HEK293 (cell line): ENCODE data around the gene TECR.

Source experiments
- CTCF ChIA-PET: fragments of 350-600 bp; formaldehyde crosslinking; extraction: SDS; loops from one replicate; lab custom pipeline; 2021; ENCODE audit warnings: antibody characterized with exemption; lab: Yijun Ruan, JAX
- POLR2A ChIA-PET: fragments of 300-600 bp; formaldehyde crosslinking; extraction: SDS; loops from one replicate; lab custom pipeline; 2020; ENCODE audit warnings: antibody characterized with exemption, inconsistent platforms; lab: Yijun Ruan, JAX
- H3K27ac ChIP-seq: fragments of 200-500 bp; sonication (Bioruptor generic); 2 replicates; pipeline ENCODE4 v1.5.1; 2014; ENCODE audit warnings: low read depth, low read length, control low read depth, inconsistent platforms; ENCODE audit errors: extremely low read depth
- H3K36me3 ChIP-seq, 2 experiments: fragments of 200-500 bp in 1 of 2; sonication (Bioruptor generic) in 1 of 2; 1 replicate in 1 of 2; 2 replicates in 1 of 2; pipeline ENCODE4 v1.5.1; 2014 to 2017; ENCODE audit warnings: inconsistent platforms in 2 of 2, low read length in 2 of 2; ENCODE audit not compliant: control insufficient read depth in 2 of 2, insufficient read depth in 1 of 2
- H3K4me1 ChIP-seq: fragments of 200-500 bp; sonication (Bioruptor generic); 2 replicates; pipeline ENCODE4 v1.5.1; 2014; ENCODE audit warnings: mild to moderate bottlenecking, low read length, inconsistent platforms; ENCODE audit not compliant: control insufficient read depth, insufficient read depth
- H3K4me3 ChIP-seq: 2 replicates; pipeline ENCODE4 v1.5.1; 2011; ENCODE audit warnings: low read depth, mild to moderate bottlenecking, control low read depth, low read length, moderate library complexity
- H3K9me3 ChIP-seq: fragments of 200-500 bp; sonication (Bioruptor generic); 2 replicates; pipeline ENCODE4 v1.5.1; 2014; ENCODE audit warnings: low read depth, low read length, inconsistent platforms; ENCODE audit not compliant: control insufficient read depth, insufficient read depth
- BCL11A ChIP-seq: fragments of 450-650 bp; formaldehyde crosslinking; IDR thresholded peaks from 2 replicates; pipeline ENCODE4 v1.5.1; 2016; ENCODE audit warnings: low read depth, missing biosample characterization, missing genetic modification characterization
- BCL11B ChIP-seq: fragments of 450-650 bp; formaldehyde crosslinking; IDR thresholded peaks from 2 replicates; pipeline ENCODE4 v1.5.1; 2016; ENCODE audit warnings: low read depth, missing biosample characterization, missing genetic modification characterization
- GLIS2 ChIP-seq: fragments of 450-650 bp; formaldehyde crosslinking; IDR thresholded peaks from 2 replicates; pipeline ENCODE4 v1.5.1; 2016; ENCODE audit warnings: missing biosample characterization, missing genetic modification characterization
- HIC1 ChIP-seq: fragments of 450-650 bp; formaldehyde crosslinking; IDR thresholded peaks from 2 replicates; pipeline ENCODE4 v1.5.1; 2016; ENCODE audit warnings: missing biosample characterization, missing genetic modification characterization
- HOXC10 ChIP-seq: sonication (generic); formaldehyde crosslinking; IDR thresholded peaks from 2 replicates; pipeline ENCODE4 v1.8.1; 2023; ENCODE audit warnings: mild to moderate bottlenecking, missing genetic modification reagents
- KLF10 ChIP-seq: fragments of 450-650 bp; IDR thresholded peaks from 2 replicates; pipeline ENCODE4 v1.5.1; 2018; ENCODE audit warnings: missing biosample characterization, mild to moderate bottlenecking, missing genetic modification characterization
- MYNN ChIP-seq: fragments of 450-650 bp; formaldehyde crosslinking; IDR thresholded peaks from 2 replicates; pipeline ENCODE4 v1.5.1; 2016; ENCODE audit warnings: missing biosample characterization, missing genetic modification characterization, borderline replicate concordance
- MZF1 ChIP-seq: fragments of 450-650 bp; formaldehyde crosslinking; IDR thresholded peaks from 2 replicates; pipeline ENCODE4 v1.5.1; 2017; ENCODE audit warnings: missing biosample characterization, missing genetic modification characterization, borderline replicate concordance
- PATZ1 ChIP-seq: fragments of 450-650 bp; formaldehyde crosslinking; IDR thresholded peaks from 2 replicates; pipeline ENCODE4 v1.5.1; 2016; ENCODE audit warnings: missing biosample characterization, missing genetic modification characterization
- PRDM1 ChIP-seq: fragments of 450-650 bp; formaldehyde crosslinking; IDR thresholded peaks from 2 replicates; pipeline ENCODE4; 2016; ENCODE audit warnings: missing biosample characterization, missing genetic modification characterization
- WT1 ChIP-seq: fragments of 450-650 bp; formaldehyde crosslinking; IDR thresholded peaks from 2 replicates; pipeline ENCODE4 v1.5.1; 2016; ENCODE audit warnings: missing biosample characterization, missing genetic modification characterization
- YY1 ChIP-seq: fragments of 450-650 bp; formaldehyde crosslinking; IDR thresholded peaks from 2 replicates; pipeline ENCODE4 v1.5.1; 2018; ENCODE audit warnings: missing biosample characterization, missing genetic modification characterization
- ZBTB1 ChIP-seq: fragments of 450-650 bp; formaldehyde crosslinking; IDR thresholded peaks from 2 replicates; pipeline ENCODE4 v1.5.1; 2016; ENCODE audit warnings: missing biosample characterization, missing genetic modification characterization
- ZFHX2 ChIP-seq: fragments of 450-650 bp; formaldehyde crosslinking; conservative IDR thresholded peaks from 2 replicates; pipeline ENCODE4 v1.5.1; 2016; ENCODE audit warnings: missing biosample characterization, missing genetic modification characterization
- ZNF10 ChIP-seq: fragments of 450-650 bp; formaldehyde crosslinking; IDR thresholded peaks from 2 replicates; pipeline ENCODE4 v1.5.1; 2017; ENCODE audit warnings: missing biosample characterization, missing genetic modification characterization
- ZNF157 ChIP-seq: fragments of 450-650 bp; formaldehyde crosslinking; IDR thresholded peaks from 2 replicates; pipeline ENCODE4 v1.5.1; 2016; ENCODE audit warnings: missing biosample characterization, missing genetic modification characterization
- ZNF302 ChIP-seq: fragments of 450-650 bp; formaldehyde crosslinking; IDR thresholded peaks from 2 replicates; pipeline ENCODE4 v1.5.1; 2016; ENCODE audit warnings: missing biosample characterization, missing genetic modification characterization, low read depth
- ZNF391 ChIP-seq: fragments of 450-650 bp; formaldehyde crosslinking; IDR thresholded peaks from 2 replicates; pipeline ENCODE4 v1.5.1; 2016; ENCODE audit warnings: low read depth, missing biosample characterization, missing genetic modification characterization, borderline replicate concordance
- ZNF433 ChIP-seq: fragments of 450-650 bp; formaldehyde crosslinking; IDR thresholded peaks from 2 replicates; pipeline ENCODE4 v1.5.1; 2016; ENCODE audit warnings: missing biosample characterization, missing genetic modification characterization, low read depth
- ZNF518A ChIP-seq: fragments of 450-650 bp; formaldehyde crosslinking; conservative IDR thresholded peaks from 2 replicates; pipeline ENCODE4 v1.5.1; 2016; ENCODE audit warnings: low read depth, missing biosample characterization, missing genetic modification characterization
- ZNF544 ChIP-seq: fragments of 450-650 bp; formaldehyde crosslinking; IDR thresholded peaks from 2 replicates; pipeline ENCODE4 v1.5.0; 2017; ENCODE audit warnings: missing biosample characterization, missing genetic modification characterization
- ZNF629 ChIP-seq: fragments of 450-650 bp; formaldehyde crosslinking; IDR thresholded peaks from 2 replicates; pipeline ENCODE4 v1.5.1; 2017; ENCODE audit warnings: missing biosample characterization, missing genetic modification characterization
- ZNF670 ChIP-seq: fragments of 450-650 bp; formaldehyde crosslinking; IDR thresholded peaks from 2 replicates; pipeline ENCODE4 v1.5.1; 2016; ENCODE audit warnings: missing biosample characterization, missing genetic modification characterization, low read depth
- ZNF704 ChIP-seq: fragments of 450-650 bp; formaldehyde crosslinking; IDR thresholded peaks from 2 replicates; pipeline ENCODE4 v1.5.1; 2016; ENCODE audit warnings: missing biosample characterization, missing genetic modification characterization
- ZNF843 ChIP-seq: fragments of 450-650 bp; formaldehyde crosslinking; IDR thresholded peaks from 2 replicates; pipeline ENCODE4 v1.5.1; 2016; ENCODE audit warnings: missing biosample characterization, missing genetic modification characterization

The TECR gene

GRCh38 chr19:14507704-14508542 is 21.5 kb upstream of the TECR start:
- POLR2A ChIA-PET: interaction anchor here (1.9 to 5.5 kb wide), 2 partner anchors 10 to 371 kb away, joined by 4 to 48 read pairs; partner anchors contain the start of genes ASF1B and DNAJB1
- CTCF ChIA-PET: interaction anchor here (0.7 to 4.7 kb wide), 3 partner anchors 17 to 64 kb away, joined by 5 to 37 read pairs (median 5); partner anchors contain the start of gene NDUFB7
- TF ChIP-seq ZNF518A: no peak
- TF ChIP-seq HIC1 (tag by site-specific recombination): no peak
- TF ChIP-seq ZNF544 (tag by site-specific recombination): no peak
- TF ChIP-seq ZNF843 (tag by site-specific recombination): no peak
- peak; percentile 57; the same call in 1 of the 2 replicates for TF ChIP-seq ZNF629 (tag by site-specific recombination)
- no peak for TF ChIP-seq ZNF704 (tag by site-specific recombination)
- TF ChIP-seq ZFHX2 (tag by site-specific recombination): no peak
- TF ChIP-seq PATZ1 (tag by site-specific recombination): 0 out of 2 replicates have a peak, but pooled peaks have one; percentile 35
- no peak for TF ChIP-seq ZNF157 (tag by site-specific recombination)
- TF ChIP-seq PRDM1 (tag by site-specific recombination): peak; percentile 70
- TF ChIP-seq ZNF10 (tag by site-specific recombination): no peak
- TF ChIP-seq WT1 (tag by site-specific recombination): no peak
- no peak for TF ChIP-seq GLIS2 (tag by site-specific recombination)
- TF ChIP-seq ZNF670: no peak
- TF ChIP-seq KLF10 (tag by site-specific recombination): no peak
- TF ChIP-seq MYNN (tag by site-specific recombination): no peak
- TF ChIP-seq ZNF391 (tag by site-specific recombination): no peak
- no peak for TF ChIP-seq BCL11B (tag by site-specific recombination)
- TF ChIP-seq YY1 (tag by site-specific recombination): no peak
- no peak for TF ChIP-seq HOXC10 (CRISPR knock-in tag)
- no peak for TF ChIP-seq ZBTB1 (tag by site-specific recombination)
- no peak for TF ChIP-seq ZNF302 (tag by site-specific recombination)
- TF ChIP-seq MZF1: no peak
- TF ChIP-seq ZNF433 (tag by site-specific recombination): no peak
- TF ChIP-seq BCL11A: no peak

More at GRCh38 chr19:14507704-14508542, 21.5 kb upstream of the TECR start:
- no peak overlapping the region for H3K4me3 ChIP-seq
- H3K36me3 ChIP-seq: no peaks in the 10 kb centered on the region
- H3K4me1 ChIP-seq: no peaks in the 10 kb centered on the region; the same call in 1 of the 2 replicates
- H3K27ac ChIP-seq: no peak overlapping the region
- no peaks in the 10 kb centered on the region for H3K9me3 ChIP-seq
